IPS-NIHi7 (cell line): ENCODE data around the gene LZTS3.
"Not testable (repeated sequence)": the region's sequence is repeated elsewhere in the genome, so short reads cannot be mapped to it uniquely, and the experiment has no call there.

Experiments used
- DNase-seq: peaks from one replicate; pipeline ENCODE4 v3.0.0; 2012; ENCODE audit warnings: mixed read lengths; ENCODE audit errors: extremely low spot score

LZTS3 gene

DNA sequence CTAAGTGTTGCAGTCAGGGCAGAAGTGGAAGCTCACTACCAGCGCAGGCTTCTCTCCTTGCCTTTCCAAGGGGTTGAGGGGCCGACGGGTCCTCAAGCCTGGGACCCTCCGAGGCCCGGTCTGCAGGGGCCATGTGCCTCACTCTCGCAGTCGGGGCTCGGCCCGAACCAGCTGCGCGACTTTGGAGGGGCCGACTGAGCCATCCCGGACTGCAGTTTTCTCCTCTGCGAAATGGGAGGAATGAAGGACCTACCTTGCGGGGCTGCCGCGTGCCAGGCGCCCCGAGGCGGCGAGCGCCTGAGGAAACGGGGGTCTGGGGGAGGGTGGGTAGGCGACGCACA lies 5.6 kb downstream of the LZTS3 start:
- DNase-seq, result no peak

DNA sequence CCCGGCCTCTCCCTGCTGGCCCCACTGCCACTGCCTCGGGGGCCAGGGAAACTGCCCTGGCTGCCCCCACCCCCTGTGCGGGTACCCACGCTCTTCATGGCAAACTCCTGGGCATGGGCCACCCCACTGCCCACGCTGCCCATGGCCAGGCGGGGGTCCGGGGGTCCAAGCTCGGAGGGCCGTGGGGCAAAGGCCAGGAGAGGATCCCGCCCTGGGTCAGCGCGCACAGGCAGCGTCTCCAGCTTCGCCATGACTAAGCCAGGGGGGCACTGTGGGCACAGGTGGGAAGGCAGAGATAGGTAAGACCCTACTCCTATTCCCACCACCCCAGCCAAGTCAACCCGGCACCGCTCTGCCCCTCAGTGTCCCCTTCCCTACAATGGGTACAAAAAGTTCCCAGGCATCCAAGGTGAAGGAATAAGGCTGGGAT lies 6.4 kb downstream of the LZTS3 start:
- DNase-seq, result no peak

DNA sequence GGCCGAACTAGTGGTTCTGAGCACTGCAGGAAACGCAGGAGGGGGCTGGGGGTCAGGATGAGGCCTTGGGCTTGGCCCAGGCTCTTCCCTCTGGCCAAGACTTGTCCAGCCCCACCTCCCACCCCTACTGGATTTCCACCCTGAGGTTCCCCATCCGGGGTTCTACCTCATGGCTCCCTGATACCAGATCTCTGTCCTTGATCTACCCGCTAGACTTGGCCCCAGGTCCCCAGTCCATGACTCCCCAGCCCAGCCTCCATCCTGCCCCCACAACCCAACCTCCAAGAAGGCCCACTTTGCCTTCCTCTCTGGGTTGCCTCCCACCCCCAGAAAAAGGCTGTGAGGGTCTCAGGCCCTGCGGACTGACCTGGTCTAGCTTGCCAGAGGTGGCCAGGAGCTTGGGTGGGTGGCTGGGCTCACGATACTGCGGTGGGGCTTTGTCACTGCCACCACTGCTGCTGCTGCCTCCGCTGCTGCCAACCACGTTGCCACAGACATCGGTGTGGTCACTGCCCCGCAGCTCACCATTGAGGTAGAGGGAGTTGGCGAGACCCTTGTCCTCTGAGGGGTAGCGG lies 6.9 kb downstream of the LZTS3 start:
- no peak for DNase-seq

DNA sequence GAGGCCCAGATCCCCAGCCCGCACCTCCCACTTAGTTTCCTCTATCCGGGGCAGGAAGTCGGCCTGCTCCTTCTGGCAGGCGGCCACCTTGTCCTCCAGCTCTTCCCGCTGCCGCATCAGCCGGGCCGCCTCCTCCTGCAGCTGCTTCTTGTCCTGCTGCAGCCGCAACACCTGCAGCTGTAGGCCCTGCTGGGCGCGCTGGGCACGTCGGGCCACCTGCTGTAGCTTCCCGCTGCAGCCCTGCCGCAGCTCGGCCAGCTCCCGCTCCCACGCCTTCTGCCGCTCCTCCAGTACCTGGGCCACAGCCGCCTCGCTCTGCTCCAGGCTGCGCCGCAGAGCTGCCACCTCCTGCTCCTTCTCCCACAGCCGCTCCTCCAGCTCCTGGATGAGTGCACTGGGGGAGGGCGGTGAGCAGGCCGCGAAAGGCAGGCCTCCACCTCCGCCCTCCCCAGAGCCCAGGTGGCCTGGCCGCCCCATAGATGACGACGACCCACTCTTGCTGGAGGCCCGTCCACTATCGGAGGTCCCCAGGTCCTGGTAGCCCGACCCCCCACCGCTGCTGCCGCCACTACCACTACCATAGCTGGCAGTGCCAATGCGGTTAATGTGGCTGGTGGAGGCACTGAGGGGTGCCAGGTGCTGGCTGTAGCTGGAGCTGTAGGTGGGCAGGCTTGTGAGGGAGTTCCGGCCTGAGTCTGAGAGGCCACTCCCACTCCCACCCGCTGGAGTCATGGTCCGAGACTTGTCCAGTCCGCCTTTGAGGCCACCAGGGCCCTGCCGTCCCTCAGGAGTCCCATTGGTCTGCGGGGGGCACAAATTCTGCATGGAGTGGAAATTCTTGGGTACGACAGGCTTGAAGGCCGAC lies 7.6 kb downstream of the LZTS3 start:
- no peak for DNase-seq

DNA sequence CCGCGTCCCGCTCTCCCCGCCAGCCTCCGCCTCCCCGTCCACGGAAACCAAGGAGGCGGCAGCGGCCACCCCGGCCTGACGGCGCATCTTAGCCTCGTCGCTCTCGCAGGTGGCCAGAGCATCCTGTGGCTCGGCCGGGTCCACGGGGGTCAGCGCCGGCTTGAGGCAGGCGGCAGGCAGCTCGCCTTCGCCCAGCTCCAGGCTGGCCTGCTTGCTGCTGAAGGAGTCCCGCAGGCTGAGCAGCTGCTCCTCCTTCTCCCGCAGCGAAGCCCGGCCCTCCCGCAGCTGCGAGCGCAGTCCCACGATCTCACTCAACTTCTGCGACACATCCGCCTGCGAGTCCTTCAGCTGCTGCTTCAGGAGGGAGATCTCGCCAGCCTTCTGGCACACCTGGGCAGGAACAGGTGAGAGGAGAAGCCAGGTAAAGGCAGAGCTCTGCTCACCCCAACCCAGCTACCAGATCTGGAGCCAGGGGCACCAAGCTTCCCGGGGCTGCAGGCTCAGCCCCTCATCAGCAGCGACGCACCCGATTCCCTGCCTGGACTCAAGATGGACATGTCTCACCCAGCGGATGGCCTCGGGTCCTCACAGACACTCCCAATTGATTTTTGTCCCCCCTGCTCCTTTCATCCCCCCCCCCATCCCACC lies 8.5 kb downstream of the LZTS3 start:
- no peak for DNase-seq

DNA sequence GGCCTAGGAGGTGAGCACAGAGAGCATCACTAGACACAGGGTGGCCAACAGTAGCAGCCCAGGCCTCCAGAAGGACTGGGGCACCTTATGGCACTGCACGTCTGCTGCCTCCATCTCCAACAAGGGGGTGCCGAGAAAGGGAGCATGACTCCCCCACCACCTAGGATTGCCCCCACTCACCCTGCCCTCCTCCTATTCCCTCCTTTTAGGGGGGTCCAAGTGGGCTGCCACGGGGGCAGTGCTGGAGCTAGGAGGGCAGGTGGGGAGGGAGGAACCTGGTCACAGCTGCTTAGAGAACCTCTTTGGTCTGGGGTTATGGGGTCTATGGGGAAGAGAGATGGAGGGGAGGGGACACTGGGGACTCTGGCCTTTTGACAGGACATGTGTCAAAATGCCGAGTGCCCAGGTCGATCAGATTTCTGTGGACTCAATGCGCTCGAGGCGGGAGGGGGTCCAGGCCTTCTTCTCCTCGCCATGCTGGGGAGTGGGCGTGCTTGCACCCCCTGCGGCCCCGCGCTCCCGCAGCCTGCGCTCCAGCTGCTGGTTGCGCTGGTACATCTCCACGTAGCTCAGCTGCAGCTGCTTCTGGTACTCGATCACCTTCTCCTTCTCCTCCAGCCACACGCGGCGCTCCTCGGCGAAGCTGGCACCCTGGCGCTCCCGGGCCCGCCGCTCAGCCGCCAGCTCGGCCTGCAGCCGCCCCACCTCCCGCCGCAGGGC lies 9.1 kb downstream of the LZTS3 start:
- no peak for DNase-seq

DNA sequence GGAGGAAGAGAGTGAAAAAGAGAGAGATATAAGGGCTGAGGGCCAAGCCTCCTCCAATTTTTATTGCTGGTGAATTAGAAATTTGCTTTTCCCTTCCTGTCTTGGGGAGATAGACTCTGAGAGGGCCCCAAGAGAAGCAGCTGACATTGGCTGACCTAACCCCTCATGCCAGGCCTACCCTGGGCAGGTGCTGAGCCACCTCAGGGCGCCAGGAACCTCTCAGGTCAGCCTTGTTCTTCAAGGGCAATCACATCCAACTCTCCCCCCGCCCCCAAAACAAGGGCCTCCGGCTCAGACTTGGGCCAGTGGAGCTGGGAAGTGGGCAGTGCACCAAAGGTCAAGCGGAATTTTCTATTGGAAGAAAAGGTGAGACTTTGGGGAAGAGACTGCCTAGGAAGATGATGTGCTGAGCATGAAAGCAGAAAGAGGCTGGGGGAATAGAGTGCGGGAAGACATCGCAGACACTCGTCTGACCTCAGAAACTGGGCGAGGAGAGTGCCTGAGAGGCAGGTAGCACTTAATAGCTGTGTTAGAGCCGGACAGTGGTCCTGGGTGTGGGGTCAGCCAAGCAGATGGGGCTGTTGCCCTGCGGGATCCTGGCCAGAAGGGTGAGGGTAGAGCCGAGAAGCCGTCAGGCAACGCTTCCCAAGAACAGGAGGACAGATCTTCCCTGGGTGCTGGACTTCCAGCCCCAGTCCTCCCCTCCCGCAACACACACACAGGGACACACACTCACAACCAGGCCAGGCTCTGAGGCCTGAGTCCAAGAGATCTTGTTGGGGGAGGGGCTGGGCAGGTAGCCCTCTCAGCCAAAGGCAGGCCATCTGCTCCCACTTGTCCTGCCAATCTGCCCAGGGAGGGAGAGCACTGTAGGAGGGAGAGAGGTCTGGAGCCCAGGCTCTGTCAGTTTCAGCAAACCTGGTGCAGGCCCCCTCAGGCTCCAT lies 10.0 kb downstream of the LZTS3 start:
- no peak for DNase-seq

DNA sequence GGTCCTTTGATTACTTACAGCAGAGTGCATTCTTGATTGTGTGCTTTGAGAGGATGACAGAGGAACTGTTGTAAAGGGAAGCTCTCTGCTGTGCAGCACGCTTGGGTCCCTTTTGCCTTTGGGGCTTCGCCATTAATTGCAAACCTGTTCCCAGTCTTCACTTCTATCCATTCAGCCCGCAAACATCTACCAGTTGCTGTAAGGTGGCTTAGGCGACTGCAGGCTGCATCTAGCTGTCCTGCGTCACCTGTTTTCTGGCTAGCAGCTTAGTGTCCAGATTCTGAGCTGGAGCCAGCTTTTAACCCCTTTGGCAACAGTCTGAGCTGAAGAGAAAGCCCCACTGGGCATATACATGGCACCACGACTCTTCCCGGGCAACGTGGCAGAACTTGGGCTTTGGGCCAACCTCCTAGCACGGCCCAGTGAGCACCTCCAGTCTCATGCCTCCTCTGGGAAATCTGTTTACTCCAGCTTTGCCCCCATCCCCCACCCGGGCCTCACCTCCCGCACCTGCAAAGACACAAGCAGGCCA lies 11.2 kb downstream of the LZTS3 start:
- no peak for DNase-seq

DNA sequence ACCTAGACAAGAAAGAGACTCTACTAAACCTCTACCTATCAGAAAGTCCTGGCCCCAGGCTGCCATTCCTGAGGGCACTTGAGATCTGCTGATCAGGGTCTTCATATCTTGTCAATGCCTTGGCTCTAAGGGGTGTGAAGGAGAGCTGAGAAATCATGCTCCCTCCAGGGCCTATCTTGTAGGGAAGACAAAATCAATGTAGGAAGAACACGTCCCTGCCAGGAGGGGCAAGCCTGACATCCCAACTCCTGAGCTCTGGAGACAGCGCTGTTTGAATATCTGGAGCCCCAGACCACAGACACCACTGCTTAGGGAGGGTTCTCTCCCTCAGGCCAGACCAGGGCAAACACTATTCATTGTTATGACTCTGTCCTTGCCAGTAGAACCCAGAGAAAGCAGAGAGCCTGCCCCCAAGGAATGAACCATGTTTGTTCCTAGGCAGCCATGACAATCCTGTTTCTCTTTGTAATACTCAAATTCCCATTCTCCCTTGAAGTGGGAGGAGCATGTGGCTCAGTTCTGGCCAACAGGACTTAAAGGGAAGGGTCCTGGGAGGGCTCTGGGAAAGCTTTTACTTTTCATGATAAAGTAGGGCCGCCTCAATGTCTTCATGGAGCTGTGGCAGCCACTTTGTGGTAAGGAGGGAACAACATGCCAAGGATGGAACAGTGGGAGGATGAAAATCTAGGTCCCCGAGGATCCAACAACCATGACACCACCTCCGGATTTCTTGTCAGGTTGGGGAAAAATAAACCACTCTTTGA lies 11.9 kb downstream of the LZTS3 start:
- no peak for DNase-seq

DNA sequence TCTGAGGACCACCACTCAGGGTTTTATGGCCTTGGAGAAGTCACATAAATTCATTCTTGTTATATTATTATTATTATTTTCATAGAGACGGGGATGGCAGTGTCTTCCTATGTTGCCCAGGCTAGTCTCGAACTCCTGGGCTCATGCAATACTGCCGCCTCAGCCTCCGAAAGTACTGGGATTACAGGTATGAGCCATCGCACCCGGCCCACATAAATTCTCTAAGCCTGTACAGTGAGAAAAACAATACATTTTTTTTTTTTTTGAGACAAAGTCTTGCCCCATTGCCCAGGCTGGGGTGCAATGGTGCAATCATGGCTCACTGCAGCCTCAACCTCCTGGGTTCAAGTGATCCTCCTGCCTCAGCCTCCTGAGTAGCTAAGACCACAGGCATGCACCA lies 12.9 kb downstream of the LZTS3 start:
- no peak for DNase-seq

DNA sequence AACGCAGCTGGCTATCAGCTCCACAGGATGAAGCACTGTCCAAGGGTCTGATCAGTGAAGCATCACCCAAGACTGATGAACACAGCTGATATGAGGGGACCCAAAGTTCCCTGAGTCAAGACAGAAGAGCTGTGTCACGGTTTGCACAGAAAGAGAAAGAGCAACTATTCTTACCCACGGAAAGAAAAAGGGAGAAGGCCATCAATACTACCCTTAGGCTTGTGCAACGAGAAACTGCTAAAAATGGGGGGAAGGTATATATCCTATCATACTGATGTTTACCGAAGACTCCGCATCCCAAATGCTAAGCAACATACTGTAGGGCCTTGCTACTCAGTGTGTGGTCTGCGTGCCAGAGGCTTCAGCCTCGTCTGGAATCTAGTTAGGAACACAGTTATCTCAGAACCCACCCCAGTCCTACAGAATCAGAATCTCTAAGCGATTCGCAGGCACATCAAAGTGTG lies 14.3 kb downstream of the LZTS3 start:
- DNase-seq, result no peak

DNA sequence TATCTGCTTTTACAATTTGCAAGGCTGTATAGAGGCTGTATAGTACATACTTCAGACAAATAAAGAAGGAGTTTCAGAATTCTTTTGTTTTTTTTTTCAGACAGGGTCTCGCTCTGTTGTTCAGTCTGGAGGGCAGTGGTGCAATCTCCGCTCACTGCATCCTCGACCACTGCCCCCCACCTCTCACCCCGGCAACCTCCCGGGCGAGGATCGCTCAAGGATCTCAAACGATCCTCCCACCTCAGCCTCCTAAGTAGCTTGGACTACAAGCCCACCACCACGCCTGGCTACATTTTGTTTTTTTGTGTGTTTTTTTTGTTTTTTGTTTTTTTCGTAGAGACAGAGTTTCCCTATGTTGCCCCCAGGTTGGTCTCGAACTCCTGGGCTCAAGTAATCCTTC lies 15.5 kb downstream of the LZTS3 start:
- no peak for DNase-seq

DNA sequence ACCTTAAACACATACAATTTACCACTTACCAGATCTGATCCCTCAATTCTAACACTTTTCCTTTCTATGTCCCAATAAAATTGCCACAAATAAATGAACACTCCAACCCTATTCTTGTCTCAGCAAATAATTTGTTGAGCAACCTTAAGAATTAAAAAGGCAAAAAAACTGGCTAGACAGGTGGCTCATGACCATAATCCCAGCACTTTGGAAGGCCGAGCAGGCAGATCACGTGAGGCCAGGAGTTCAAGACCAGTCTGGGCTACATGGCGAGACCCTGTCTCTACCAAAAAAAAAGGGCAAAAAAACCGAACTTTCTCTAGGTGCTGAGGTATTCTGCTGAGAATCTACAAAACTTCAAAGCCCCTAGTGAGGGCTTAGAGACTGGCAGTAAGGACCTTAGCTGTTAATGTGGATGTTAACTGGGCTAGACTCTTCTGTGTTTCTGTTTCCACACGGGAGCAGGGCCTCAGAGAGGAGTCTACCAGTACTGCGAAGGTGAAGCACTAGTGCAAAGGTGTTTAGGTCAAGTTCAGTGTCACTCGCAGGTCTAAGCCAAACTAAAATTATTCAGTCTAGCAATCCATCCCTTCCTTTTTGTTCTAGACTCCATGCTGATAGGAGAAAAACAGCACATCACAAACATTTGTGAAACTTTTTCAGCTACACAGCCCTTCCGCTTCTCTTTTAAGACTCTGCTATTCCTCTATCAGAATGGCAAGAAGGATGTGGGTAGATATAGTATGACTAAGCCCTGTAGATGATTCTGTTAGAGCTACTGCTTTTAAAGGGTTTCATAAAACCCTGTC lies 16.3 kb downstream of the LZTS3 start:
- DNase-seq, result no peak

DNA sequence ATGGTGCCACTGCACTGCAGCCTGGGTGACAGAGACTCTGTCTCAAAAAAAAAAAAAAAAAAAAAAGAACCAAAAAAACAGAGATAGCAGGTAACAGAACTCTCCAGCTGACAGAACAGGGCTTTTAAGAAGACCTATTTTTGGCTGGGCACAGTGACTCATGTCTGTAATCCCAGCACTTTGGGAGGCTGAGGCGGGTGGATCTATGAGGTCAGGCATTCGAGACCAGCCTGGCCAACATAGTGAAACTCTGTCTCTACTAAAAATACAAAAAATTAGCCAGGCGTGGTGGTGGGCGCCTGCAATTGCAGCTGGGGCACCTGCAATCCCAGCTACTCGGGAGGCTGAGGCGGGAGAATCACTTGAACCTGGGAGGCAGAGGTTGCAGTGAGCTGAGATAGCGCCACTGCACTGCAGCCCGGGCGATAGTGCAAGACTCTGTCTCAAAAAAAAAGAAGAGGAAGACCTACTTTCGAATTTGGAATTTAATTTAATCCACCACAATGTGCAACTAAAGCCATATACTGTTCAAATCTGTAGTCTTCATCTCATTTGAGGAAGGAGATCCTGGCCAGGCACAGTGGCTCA lies 21.2 kb downstream of the LZTS3 start:
- DNase-seq, result not testable (repeated sequence)

DNA sequence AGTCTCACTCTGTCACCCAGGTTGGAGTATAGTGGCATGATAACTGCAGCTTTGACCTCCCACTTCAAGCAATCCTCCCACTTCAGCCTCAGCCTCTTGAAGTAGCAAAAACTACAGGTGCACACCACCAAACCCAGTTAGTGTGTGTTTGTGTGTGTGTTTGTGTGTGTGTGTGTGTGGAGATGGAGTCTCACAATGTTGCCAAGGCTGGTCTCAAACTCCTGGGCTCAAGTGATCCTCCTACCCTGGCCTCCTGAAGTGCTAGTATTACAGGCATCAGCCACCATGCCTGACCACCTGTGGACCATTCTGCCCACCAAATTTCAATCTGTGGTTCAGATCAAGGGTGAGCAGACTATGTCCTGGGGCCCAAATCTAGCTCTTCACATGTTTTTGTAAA lies 22.4 kb downstream of the LZTS3 start:
- no peak for DNase-seq

DNA sequence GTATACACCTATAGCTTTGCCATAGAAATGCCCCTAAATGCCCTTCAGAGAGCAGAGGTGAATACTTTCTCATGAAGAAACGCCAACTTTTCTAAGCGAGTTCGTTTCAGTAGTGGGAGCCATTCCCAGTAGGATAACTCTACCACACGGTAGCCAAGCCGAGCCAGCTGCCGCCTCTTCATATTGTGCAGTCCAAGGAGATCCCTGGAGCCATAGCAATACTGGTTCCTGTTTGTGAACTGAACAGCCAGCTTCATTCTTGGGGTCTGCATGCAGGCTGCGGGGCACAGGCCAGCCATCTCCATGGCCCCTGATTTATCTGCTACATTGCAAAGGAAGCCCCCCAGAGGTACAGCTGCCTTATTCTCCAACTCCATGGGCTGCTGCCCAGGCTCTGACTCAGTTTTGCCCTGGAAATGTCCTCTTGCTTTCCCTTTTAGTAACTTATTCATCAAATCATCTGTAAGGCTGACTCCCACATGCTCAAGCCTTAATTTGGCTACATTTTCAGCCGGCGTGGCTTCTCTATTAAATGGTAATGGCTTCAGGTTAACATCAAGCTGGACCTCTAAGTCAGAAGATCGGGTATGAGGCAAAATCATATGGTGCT lies 26.5 kb downstream of the LZTS3 start:
- no peak for DNase-seq

DNA sequence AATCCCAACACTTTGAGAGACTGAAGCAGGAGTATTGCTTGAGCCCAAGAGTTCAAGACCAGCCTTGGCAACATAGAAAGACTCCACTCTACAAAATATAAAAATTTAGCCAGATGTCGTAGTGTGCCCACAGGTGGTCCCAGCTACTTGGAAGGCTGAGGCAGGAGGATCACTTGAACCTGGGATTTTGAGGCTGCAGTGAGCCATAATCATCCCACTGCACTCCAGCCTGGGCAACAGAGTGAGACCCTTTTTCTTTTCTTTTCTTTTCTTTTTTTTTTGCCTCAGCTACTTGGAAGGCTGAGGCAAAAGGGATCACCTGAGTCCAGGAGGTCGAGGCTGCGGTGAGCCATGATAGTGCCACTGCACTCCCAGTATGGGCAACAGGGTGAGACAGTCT lies 31.6 kb downstream of the LZTS3 start:
- no peak for DNase-seq

DNA sequence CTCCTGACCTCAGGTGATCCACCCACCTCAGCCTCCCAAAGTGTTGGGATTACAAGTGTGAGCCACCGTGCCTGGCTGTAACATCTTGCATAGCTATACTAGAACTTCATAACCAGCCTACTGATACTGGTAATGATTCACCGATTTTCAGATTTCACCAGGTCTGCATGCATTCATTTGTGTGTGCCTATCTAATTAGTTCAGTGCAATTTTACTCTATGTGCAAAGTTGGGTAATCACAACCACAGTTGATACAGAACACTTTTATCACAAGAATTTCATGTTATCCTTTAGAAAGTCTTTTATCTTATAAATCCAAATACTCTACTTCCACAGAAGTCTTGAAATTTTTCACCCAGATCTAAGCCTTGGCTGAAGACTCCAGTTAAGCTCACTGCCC lies 35.9 kb downstream of the LZTS3 start:
- DNase-seq, result no peak
